ENCODE measurements around the gene DYNC1I1. TPM values are rescaled to one million over a fixed set of nuclear protein-coding genes. Genes with fewer than 3 reads are reported as not detected.

DYNC1I1 gene
- total and polyA plus RNA-seq, 2 experiments from 2014 or later = 1.4 to 4.1 TPM

DNA sequence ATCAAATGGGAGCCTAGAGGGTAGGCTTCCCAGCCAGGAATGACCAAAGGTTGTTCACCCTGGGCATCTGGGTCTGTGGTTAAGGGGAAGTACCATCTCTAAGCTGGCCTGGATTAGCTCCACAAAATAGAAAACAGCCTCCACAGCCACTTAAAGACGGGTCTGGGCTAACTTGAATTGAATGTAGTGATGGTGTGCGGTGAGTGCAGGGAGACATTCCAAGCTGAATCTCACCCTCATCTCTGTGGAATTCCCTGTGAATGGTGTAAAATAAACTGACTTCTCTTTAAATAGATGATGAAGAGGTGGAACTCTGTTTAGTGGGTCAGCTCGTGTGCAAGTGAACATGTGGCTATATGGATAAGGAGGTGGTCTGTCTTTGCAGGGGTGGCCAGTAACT lies 251.0 kb downstream of the DYNC1I1 start:
- Mint-ChIP-seq H3K36me3 (ENCODE audit: low read depth) (no peaks in the 10 kb centered on the region), H3K27me3 (ENCODE audit: insufficient read depth, low read depth, poor library complexity) (no peaks in the 10 kb centered on the region), H3K4me1 (no peaks in the 10 kb centered on the region), H3K27ac (no peak overlapping the region), H3K4me3 (no peak overlapping the region), H3K9me3 (no peaks in the 10 kb centered on the region)
- Histone ChIP-seq H3K27ac (ENCODE audit: low read depth) (no peak overlapping the region), H4K20me1 (replicated peaks; ENCODE audit: insufficient read depth) (no peaks in the 10 kb centered on the region), H3K4me3 (no peak overlapping the region), H3K36me3 (ENCODE audit: insufficient read depth) (no peaks in the 10 kb centered on the region), H3F3A (replicated peaks; ENCODE audit: low read depth) (no peaks in the 10 kb centered on the region), H3K27me3 (ENCODE audit: insufficient read depth) (no peaks in the 10 kb centered on the region), H3K4me1 (ENCODE audit: insufficient read depth) (no peaks in the 10 kb centered on the region), H2AFZ (no peak overlapping the region), H3K4me2 (no peak overlapping the region), H3K79me2 (replicated peaks; ENCODE audit: insufficient read depth) (no peaks in the 10 kb centered on the region), H3K9me2 (ENCODE audit: insufficient read depth) (no peaks in the 10 kb centered on the region)
- ATAC-seq = no peak
- DNase-seq (ENCODE audit: low spot score) = no peak
- TF ChIP-seq NANOG (IDR thresholded peaks at IDR 0.05; ENCODE audit: borderline replicate concordance) = no peak
- TF ChIP-seq JUNB (IDR thresholded peaks at IDR 0.05; ENCODE audit: unreplicated experiment) = no peak
- TF ChIP-seq, protein P1, sequence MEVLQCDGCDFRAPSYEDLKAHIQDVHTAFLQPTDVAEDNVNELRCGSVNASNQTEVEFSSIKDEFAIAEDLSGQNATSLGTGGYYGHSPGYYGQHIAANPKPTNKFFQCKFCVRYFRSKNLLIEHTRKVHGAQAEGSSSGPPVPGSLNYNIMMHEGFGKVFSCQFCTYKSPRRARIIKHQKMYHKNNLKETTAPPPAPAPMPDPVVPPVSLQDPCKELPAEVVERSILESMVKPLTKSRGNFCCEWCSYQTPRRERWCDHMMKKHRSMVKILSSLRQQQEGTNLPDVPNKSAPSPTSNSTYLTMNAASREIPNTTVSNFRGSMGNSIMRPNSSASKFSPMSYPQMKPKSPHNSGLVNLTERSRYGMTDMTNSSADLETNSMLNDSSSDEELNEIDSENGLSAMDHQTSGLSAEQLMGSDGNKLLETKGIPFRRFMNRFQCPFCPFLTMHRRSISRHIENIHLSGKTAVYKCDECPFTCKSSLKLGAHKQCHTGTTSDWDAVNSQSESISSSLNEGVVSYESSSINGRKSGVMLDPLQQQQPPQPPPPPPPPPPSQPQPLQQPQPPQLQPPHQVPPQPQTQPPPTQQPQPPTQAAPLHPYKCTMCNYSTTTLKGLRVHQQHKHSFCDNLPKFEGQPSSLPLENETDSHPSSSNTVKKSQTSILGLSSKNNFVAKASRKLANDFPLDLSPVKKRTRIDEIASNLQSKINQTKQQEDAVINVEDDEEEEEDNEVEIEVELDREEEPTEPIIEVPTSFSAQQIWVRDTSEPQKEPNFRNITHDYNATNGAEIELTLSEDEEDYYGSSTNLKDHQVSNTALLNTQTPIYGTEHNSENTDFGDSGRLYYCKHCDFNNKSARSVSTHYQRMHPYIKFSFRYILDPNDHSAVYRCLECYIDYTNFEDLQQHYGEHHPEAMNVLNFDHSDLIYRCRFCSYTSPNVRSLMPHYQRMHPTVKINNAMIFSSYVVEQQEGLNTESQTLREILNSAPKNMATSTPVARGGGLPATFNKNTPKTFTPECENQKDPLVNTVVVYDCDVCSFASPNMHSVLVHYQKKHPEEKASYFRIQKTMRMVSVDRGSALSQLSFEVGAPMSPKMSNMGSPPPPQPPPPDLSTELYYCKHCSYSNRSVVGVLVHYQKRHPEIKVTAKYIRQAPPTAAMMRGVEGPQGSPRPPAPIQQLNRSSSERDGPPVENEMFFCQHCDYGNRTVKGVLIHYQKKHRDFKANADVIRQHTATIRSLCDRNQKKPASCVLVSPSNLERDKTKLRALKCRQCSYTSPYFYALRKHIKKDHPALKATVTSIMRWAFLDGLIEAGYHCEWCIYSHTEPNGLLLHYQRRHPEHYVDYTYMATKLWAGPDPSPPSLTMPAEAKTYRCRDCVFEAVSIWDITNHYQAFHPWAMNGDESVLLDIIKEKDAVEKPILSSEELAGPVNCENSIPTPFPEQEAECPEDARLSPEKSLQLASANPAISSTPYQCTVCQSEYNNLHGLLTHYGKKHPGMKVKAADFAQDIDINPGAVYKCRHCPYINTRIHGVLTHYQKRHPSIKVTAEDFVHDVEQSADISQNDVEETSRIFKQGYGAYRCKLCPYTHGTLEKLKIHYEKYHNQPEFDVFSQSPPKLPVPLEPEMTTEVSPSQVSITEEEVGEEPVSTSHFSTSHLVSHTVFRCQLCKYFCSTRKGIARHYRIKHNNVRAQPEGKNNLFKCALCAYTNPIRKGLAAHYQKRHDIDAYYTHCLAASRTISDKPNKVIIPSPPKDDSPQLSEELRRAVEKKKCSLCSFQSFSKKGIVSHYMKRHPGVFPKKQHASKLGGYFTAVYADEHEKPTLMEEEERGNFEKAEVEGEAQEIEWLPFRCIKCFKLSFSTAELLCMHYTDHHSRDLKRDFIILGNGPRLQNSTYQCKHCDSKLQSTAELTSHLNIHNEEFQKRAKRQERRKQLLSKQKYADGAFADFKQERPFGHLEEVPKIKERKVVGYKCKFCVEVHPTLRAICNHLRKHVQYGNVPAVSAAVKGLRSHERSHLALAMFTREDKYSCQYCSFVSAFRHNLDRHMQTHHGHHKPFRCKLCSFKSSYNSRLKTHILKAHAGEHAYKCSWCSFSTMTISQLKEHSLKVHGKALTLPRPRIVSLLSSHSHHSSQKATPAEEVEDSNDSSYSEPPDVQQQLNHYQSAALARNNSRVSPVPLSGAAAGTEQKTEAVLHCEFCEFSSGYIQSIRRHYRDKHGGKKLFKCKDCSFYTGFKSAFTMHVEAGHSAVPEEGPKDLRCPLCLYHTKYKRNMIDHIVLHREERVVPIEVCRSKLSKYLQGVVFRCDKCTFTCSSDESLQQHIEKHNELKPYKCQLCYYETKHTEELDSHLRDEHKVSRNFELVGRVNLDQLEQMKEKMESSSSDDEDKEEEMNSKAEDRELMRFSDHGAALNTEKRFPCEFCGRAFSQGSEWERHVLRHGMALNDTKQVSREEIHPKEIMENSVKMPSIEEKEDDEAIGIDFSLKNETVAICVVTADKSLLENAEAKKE (CRISPR knock-in tag; IDR thresholded peaks at IDR 0.05) = no peak
- TF ChIP-seq, protein P2, sequence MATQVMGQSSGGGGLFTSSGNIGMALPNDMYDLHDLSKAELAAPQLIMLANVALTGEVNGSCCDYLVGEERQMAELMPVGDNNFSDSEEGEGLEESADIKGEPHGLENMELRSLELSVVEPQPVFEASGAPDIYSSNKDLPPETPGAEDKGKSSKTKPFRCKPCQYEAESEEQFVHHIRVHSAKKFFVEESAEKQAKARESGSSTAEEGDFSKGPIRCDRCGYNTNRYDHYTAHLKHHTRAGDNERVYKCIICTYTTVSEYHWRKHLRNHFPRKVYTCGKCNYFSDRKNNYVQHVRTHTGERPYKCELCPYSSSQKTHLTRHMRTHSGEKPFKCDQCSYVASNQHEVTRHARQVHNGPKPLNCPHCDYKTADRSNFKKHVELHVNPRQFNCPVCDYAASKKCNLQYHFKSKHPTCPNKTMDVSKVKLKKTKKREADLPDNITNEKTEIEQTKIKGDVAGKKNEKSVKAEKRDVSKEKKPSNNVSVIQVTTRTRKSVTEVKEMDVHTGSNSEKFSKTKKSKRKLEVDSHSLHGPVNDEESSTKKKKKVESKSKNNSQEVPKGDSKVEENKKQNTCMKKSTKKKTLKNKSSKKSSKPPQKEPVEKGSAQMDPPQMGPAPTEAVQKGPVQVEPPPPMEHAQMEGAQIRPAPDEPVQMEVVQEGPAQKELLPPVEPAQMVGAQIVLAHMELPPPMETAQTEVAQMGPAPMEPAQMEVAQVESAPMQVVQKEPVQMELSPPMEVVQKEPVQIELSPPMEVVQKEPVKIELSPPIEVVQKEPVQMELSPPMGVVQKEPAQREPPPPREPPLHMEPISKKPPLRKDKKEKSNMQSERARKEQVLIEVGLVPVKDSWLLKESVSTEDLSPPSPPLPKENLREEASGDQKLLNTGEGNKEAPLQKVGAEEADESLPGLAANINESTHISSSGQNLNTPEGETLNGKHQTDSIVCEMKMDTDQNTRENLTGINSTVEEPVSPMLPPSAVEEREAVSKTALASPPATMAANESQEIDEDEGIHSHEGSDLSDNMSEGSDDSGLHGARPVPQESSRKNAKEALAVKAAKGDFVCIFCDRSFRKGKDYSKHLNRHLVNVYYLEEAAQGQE (IDR thresholded peaks at IDR 0.05; ENCODE audit: unreplicated experiment) = no peak
- TF ChIP-seq EZH2phosphoT487 (IDR thresholded peaks at IDR 0.05; ENCODE audit: unreplicated experiment) = no peak
- TF ChIP-seq, protein P3, sequence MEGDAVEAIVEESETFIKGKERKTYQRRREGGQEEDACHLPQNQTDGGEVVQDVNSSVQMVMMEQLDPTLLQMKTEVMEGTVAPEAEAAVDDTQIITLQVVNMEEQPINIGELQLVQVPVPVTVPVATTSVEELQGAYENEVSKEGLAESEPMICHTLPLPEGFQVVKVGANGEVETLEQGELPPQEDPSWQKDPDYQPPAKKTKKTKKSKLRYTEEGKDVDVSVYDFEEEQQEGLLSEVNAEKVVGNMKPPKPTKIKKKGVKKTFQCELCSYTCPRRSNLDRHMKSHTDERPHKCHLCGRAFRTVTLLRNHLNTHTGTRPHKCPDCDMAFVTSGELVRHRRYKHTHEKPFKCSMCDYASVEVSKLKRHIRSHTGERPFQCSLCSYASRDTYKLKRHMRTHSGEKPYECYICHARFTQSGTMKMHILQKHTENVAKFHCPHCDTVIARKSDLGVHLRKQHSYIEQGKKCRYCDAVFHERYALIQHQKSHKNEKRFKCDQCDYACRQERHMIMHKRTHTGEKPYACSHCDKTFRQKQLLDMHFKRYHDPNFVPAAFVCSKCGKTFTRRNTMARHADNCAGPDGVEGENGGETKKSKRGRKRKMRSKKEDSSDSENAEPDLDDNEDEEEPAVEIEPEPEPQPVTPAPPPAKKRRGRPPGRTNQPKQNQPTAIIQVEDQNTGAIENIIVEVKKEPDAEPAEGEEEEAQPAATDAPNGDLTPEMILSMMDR (conservative IDR thresholded peaks at IDR 0.05; ENCODE audit: low read depth in 2 of 2) = no peak
- TF ChIP-seq ZNF331 (CRISPR knock-in tag; IDR thresholded peaks at IDR 0.05; ENCODE audit: low read depth) = no peak
- TF ChIP-seq STAT1 (IDR thresholded peaks at IDR 0.05; ENCODE audit: unreplicated experiment) = no peak
- no peak for TF ChIP-seq CREB1 (CRISPR knock-in tag; IDR thresholded peaks at IDR 0.05; ENCODE audit: low read depth)
- TF ChIP-seq, protein P4, sequence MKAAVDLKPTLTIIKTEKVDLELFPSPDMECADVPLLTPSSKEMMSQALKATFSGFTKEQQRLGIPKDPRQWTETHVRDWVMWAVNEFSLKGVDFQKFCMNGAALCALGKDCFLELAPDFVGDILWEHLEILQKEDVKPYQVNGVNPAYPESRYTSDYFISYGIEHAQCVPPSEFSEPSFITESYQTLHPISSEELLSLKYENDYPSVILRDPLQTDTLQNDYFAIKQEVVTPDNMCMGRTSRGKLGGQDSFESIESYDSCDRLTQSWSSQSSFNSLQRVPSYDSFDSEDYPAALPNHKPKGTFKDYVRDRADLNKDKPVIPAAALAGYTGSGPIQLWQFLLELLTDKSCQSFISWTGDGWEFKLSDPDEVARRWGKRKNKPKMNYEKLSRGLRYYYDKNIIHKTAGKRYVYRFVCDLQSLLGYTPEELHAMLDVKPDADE (IDR thresholded peaks at IDR 0.05) = no peak
- no peak for TF ChIP-seq EZH2 (IDR thresholded peaks at IDR 0.05; ENCODE audit: low read depth, unreplicated experiment)
- no peak for TF ChIP-seq POLR2AphosphoS5 (IDR thresholded peaks at IDR 0.05; ENCODE audit: low read depth)
- TF ChIP-seq ZNF114 (CRISPR knock-in tag; IDR thresholded peaks at IDR 0.05) = no peak

Data from GM23338 (cell line).